SK-N-MC (cell line): ENCODE results near the gene CBS.

Experiments used
- EZH2 ChIP-seq: fragments of 200-600 bp; sonication (generic); IDR thresholded peaks from one replicate; pipeline ENCODE4 v1.6.1; 2017; ENCODE audit warnings: antibody characterized with exemption
- POLR2AphosphoS5 ChIP-seq: IDR thresholded peaks from 2 replicates; pipeline ENCODE4 v1.6.1; 2012; ENCODE audit warnings: mild to moderate bottlenecking, low read depth, low read length, borderline replicate concordance

GRCh38 chr21:43018519-43018918 is 57.1 kb downstream of the CBS start:
- TF ChIP-seq EZH2 (no peak), POLR2AphosphoS5 (no peak)
